ENCODE measurements around the gene SLC66A1.

DNA sequence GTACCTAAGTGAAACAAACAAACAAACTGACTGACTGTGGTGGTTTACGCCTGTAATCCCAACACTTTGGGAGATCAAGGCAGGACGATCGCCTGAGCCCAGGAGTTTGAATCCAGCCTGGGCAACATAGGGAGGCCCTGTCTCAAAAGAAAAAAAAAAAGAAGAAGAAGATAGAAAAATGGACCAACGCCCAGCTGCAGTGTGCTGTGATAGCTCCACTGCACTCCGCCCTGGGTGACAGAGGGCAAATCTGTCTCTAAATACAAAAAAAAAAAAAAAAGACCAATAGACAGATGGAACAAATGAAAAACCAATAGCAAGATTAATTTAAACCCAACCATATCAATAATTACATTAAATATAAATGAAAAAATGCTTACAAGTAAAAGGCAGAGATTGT, 37.5 kb upstream of the SLC66A1 start:
- TF ChIP-seq, protein P1, sequence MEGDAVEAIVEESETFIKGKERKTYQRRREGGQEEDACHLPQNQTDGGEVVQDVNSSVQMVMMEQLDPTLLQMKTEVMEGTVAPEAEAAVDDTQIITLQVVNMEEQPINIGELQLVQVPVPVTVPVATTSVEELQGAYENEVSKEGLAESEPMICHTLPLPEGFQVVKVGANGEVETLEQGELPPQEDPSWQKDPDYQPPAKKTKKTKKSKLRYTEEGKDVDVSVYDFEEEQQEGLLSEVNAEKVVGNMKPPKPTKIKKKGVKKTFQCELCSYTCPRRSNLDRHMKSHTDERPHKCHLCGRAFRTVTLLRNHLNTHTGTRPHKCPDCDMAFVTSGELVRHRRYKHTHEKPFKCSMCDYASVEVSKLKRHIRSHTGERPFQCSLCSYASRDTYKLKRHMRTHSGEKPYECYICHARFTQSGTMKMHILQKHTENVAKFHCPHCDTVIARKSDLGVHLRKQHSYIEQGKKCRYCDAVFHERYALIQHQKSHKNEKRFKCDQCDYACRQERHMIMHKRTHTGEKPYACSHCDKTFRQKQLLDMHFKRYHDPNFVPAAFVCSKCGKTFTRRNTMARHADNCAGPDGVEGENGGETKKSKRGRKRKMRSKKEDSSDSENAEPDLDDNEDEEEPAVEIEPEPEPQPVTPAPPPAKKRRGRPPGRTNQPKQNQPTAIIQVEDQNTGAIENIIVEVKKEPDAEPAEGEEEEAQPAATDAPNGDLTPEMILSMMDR (IDR thresholded peaks at IDR 0.05) = no peak
- no peak for TF ChIP-seq POLR2AphosphoS5 (IDR thresholded peaks at IDR 0.05)
- no peak for TF ChIP-seq POLR2A (IDR thresholded peaks at IDR 0.05; ENCODE audit: low read depth)
